ENCODE measurements around the gene DBP. TPM values are rescaled to one million over a fixed set of nuclear protein-coding genes. Genes with fewer than 3 reads are reported as not detected.

Gene DBP
- total RNA-seq, 2 donors from 2014 or later = 8.2 to 13.4 TPM

GRCh38 chr19:48674216-48674809 is 37.1 kb upstream of the DBP start:
- Mint-ChIP-seq H3K9me3 (peaks cover 0 to 6% of the 10 kb centered on the region in 2 donors), H3K36me3 (ENCODE audit: insufficient read depth in 2 of 2) (peaks cover 0 to 2% of the 10 kb centered on the region in 2 donors), H3K27me3 (ENCODE audit: low read depth) (no peaks in the 10 kb centered on the region), H3K4me3 (no peak overlapping the region), H3K27ac (no peak overlapping the region), H3K4me1 (ENCODE audit: low read depth) (peaks cover 5% of the 10 kb centered on the region)
- ATAC-seq (replicated peaks in 1 of 2) (no peak), DNase-seq (no peak)

GRCh38 chr19:48673436-48674100 is 36.4 kb upstream of the DBP start:
- H3K27me3 Mint-ChIP-seq (ENCODE audit: low read depth) = no peaks in the 10 kb centered on the region
- H3K36me3 Mint-ChIP-seq (ENCODE audit: insufficient read depth in 2 of 2) = peaks cover 0 to 2% of the 10 kb centered on the region in 2 donors
- H3K4me3 Mint-ChIP-seq = no peak overlapping the region
- ATAC-seq (replicated peaks in 1 of 2) = no peak
- H3K4me1 Mint-ChIP-seq (ENCODE audit: low read depth) = peaks cover 5% of the 10 kb centered on the region
- DNase-seq = no peak
- H3K27ac Mint-ChIP-seq = no peak overlapping the region
- H3K9me3 Mint-ChIP-seq = peaks cover 0 to 6% of the 10 kb centered on the region in 2 donors

GRCh38 chr19:48672994-48673393 is 35.8 kb upstream of the DBP start, which contains the start of gene NTN5:
TSS of gene NTN5 (minus strand) at chr19:48673017. CDS start at chr19:48670986, 2,031 bp downstream.
- no peak for ATAC-seq (replicated peaks in 1 of 2)
- Mint-ChIP-seq H3K27ac (no peak within 1 kb of the TSS), H3K9me3 (peaks cover 0 to 6% of the 10 kb centered on the region in 2 donors), H3K4me3 (no peak within 1 kb of the TSS), H3K4me1 (ENCODE audit: low read depth) (peaks cover 5% of the 10 kb centered on the region), H3K27me3 (ENCODE audit: low read depth) (no peaks in the 10 kb centered on the region), H3K36me3 (ENCODE audit: insufficient read depth in 2 of 2) (peaks cover 0 to 2% of the 10 kb centered on the region in 2 donors)
- no peak for DNase-seq

- ATAC-seq (replicated peaks in 1 of 2) (no peak), DNase-seq (no peak)
- Mint-ChIP-seq H3K4me1 (ENCODE audit: low read depth) (peaks cover 5% of the 10 kb centered on the region), H3K27me3 (ENCODE audit: low read depth) (no peaks in the 10 kb centered on the region), H3K9me3 (peaks cover 0 to 6% of the 10 kb centered on the region in 2 donors), H3K36me3 (ENCODE audit: insufficient read depth in 2 of 2) (peaks cover 0 to 2% of the 10 kb centered on the region in 2 donors), H3K27ac (no peak overlapping the region), H3K4me3 (no peak overlapping the region)
Observed at GRCh38 chr19:48671446-48671995, 34.3 kb upstream of the DBP start.

GRCh38 chr19:48670699-48671445 is 33.7 kb upstream of the DBP start:
- Mint-ChIP-seq H3K27me3 (ENCODE audit: low read depth) (no peaks in the 10 kb centered on the region), H3K4me3 (no peak overlapping the region), H3K4me1 (ENCODE audit: low read depth) (peaks cover 5% of the 10 kb centered on the region), H3K27ac (no peak overlapping the region), H3K9me3 (peaks cover 0 to 6% of the 10 kb centered on the region in 2 donors), H3K36me3 (ENCODE audit: insufficient read depth in 2 of 2) (peaks cover 0 to 2% of the 10 kb centered on the region in 2 donors)
- DNase-seq (no peak), ATAC-seq (replicated peaks in 1 of 2) (no peak)

GRCh38 chr19:48669903-48670668 is 32.9 kb upstream of the DBP start:
- peaks cover under 1% of the 10 kb centered on the region for H3K4me1 Mint-ChIP-seq (ENCODE audit: low read depth)

GRCh38 chr19:48668761-48669160 is 31.6 kb upstream of the DBP start:
- no peaks in the 10 kb centered on the region for H3K27me3 Mint-ChIP-seq (ENCODE audit: low read depth)
- H3K9me3 Mint-ChIP-seq = peaks cover 0 to 6% of the 10 kb centered on the region in 2 donors
- ATAC-seq (replicated peaks in 1 of 2) = no peak
- no peak for DNase-seq
- no peak overlapping the region for H3K4me3 Mint-ChIP-seq
- no peak overlapping the region for H3K27ac Mint-ChIP-seq
- no peaks in the 10 kb centered on the region for H3K4me1 Mint-ChIP-seq (ENCODE audit: low read depth)
- H3K36me3 Mint-ChIP-seq (ENCODE audit: insufficient read depth in 2 of 2) = peaks cover 0 to 2% of the 10 kb centered on the region in 2 donors

More at GRCh38 chr19:48669903-48670668, 32.9 kb upstream of the DBP start:
- Mint-ChIP-seq H3K36me3 (ENCODE audit: insufficient read depth in 2 of 2) (peaks cover 0 to 2% of the 10 kb centered on the region in 2 donors), H3K27ac (peak overlapping the region; percentile 24), H3K4me3 (no peak overlapping the region), H3K27me3 (ENCODE audit: low read depth) (no peaks in the 10 kb centered on the region), H3K9me3 (peaks cover 0 to 6% of the 10 kb centered on the region in 2 donors)
- DNase-seq = no peak
- no peak for ATAC-seq (replicated peaks in 1 of 2)

GRCh38 chr19:48668332-48668731 is 31.2 kb upstream of the DBP start:
- no peak for ATAC-seq (replicated peaks in 1 of 2)
- Mint-ChIP-seq H3K27ac (no peak overlapping the region), H3K36me3 (ENCODE audit: insufficient read depth in 2 of 2) (peaks cover 0 to 2% of the 10 kb centered on the region in 2 donors), H3K4me3 (no peak overlapping the region), H3K4me1 (ENCODE audit: low read depth) (no peaks in the 10 kb centered on the region), H3K27me3 (ENCODE audit: low read depth) (no peaks in the 10 kb centered on the region), H3K9me3 (peaks cover 0 to 6% of the 10 kb centered on the region in 2 donors)
- DNase-seq = no peak

GRCh38 chr19:48665786-48666185 is 28.6 kb upstream of the DBP start:
- Mint-ChIP-seq H3K9me3 (peaks cover 0 to 6% of the 10 kb centered on the region in 2 donors), H3K27me3 (ENCODE audit: low read depth) (no peaks in the 10 kb centered on the region)

GRCh38 chr19:48664476-48664875 is 27.3 kb upstream of the DBP start:
- DNase-seq (no peak), ATAC-seq (replicated peaks in 1 of 2) (no peak)
- no peaks in the 10 kb centered on the region for H3K36me3 Mint-ChIP-seq (ENCODE audit: insufficient read depth in 2 of 2)
- H3K27me3 Mint-ChIP-seq (ENCODE audit: low read depth) = no peaks in the 10 kb centered on the region
- peaks cover 0 to under 1% of the 10 kb centered on the region in 2 donors for H3K9me3 Mint-ChIP-seq
- no peak overlapping the region for H3K27ac Mint-ChIP-seq
- H3K4me1 Mint-ChIP-seq (ENCODE audit: low read depth) = peaks cover 7% of the 10 kb centered on the region
- no peak overlapping the region for H3K4me3 Mint-ChIP-seq

More at GRCh38 chr19:48665786-48666185, 28.6 kb upstream of the DBP start:
- Mint-ChIP-seq H3K4me1 (ENCODE audit: low read depth) (peaks cover 4% of the 10 kb centered on the region), H3K36me3 (ENCODE audit: insufficient read depth in 2 of 2) (peaks cover 0 to 2% of the 10 kb centered on the region in 2 donors), H3K4me3 (no peak overlapping the region), H3K27ac (no peak overlapping the region)
- ATAC-seq (replicated peaks in 1 of 2) = no peak
- DNase-seq = no peak

- DNase-seq (no peak), ATAC-seq (replicated peaks in 1 of 2) (no peak)
- no peaks in the 10 kb centered on the region for H3K27me3 Mint-ChIP-seq (ENCODE audit: low read depth)
- no peak overlapping the region for H3K27ac Mint-ChIP-seq
- peaks cover 7% of the 10 kb centered on the region for H3K4me1 Mint-ChIP-seq (ENCODE audit: low read depth)
- H3K36me3 Mint-ChIP-seq (ENCODE audit: insufficient read depth in 2 of 2) = no peaks in the 10 kb centered on the region
- H3K9me3 Mint-ChIP-seq = no peaks in the 10 kb centered on the region
- H3K4me3 Mint-ChIP-seq = no peak overlapping the region
Observed at GRCh38 chr19:48663667-48664066, 26.5 kb upstream of the DBP start.

- H3K4me3 Mint-ChIP-seq = no peak overlapping the region
- no peaks in the 10 kb centered on the region for H3K9me3 Mint-ChIP-seq
- no peaks in the 10 kb centered on the region for H3K36me3 Mint-ChIP-seq (ENCODE audit: insufficient read depth in 2 of 2)
- H3K27me3 Mint-ChIP-seq (ENCODE audit: low read depth) = no peaks in the 10 kb centered on the region
- ATAC-seq (replicated peaks in 1 of 2) (no peak), DNase-seq (no peak)
- no peak overlapping the region for H3K27ac Mint-ChIP-seq
- peaks cover 7% of the 10 kb centered on the region for H3K4me1 Mint-ChIP-seq (ENCODE audit: low read depth)
Observed at GRCh38 chr19:48661711-48662090, 24.5 kb upstream of the DBP start.

Data from activated T-cell treated with anti-CD3 and anti-CD28 coated beads, Interleukin-2, amount 50 U/mL, for 72 hours (primary cell).